IPS-NIHi7 (cell line): ENCODE measurements around the gene CRKL.

Experiments
- DNase-seq: peaks from one replicate; pipeline ENCODE4 v3.0.0; 2012; ENCODE audit warnings: mixed read lengths; ENCODE audit errors: extremely low spot score

The CRKL gene

GRCh38 chr22:20996598-20997535 is 79.7 kb downstream of the CRKL start:
- DNase-seq = no peak

- DNase-seq = no peak
These were observed 80.5 kb downstream of the CRKL start for GRCh38 chr22:20997536-20998257.

DNA sequence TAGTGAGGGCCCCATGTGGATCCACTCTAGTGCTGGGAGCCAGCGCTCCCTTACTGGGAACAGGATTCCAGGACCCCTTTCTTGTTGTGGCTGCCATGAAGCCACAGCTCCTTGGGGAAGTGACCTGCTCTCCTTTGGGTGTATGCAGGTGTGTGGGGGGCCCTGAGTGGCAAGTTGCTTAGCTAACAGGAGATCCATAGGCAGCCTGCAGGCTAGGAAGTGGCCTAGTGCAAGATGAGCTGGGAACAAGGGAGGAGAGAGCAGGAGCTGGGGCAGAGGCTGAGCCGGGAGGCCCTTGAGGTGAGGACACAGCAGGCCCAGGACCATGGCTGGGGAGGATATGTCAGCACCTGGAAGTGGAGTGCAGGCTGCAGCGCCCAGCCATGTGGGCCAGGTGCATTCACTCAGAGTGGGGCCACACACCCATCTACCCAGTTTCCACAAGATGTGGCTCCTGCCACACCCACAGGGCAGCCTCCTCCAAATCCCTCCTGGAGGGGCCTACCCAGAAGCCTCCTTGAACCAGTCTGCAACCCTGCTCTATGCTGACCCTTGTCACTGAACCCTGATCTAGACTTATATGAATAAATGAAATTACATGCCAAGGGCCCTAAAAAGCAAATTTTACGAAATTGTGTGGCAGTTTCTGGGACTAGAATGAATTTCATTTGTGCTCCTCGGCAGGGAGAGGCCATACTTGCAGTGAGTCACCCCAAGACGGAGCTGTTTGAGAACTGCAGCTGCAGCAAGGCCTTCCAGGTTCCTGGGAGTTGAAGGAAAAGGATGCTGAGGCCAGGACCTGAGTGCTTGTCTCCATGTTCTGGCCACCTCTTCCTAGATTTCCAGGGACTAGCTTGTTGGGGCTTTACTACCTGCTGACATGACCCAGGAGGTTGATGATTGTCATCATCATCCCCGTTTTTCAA is 81.5 kb downstream of the CRKL start:
- DNase-seq = no peak

DNA sequence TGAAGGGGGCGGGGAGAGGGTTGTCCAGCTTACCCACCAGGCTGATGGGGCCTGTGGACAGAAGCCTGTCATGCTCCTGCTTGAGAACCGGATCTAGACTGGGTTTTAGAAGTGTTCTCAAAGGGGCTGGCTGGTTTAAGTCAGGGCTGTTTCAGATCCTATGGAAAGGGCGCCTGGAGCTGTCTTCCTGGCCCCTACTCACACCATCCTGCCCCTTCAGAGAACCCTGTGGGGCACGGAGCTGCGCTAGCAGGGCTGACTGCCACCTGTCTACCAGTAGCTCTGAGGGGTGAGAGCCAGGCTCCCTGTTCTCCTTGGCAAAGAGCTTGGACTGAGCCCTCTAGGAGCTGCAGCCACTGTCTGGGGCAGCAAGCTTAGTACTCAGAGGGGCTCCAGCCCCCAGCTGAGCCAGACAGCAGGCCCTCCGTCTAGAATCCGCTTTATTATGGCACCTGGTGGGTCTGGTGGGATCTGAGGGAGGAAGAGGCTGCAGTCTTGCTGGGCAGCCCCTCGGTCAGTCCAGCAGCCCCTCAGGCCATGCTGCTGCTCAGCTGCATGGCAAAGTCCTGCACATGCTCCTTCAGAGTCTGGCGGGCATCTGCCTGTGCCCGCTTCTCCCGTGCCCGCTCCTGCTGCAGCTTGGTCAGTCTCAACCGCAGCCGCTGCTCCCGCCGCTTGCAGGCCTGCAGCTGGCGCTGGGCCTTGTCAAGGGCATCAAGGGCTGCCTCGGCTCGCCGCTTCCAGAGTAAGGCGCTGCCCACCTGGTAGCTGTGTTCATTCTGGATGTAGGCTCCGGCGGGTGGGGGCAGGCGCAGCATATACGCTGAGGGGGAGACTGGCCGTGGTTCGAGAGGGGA is 82.4 kb downstream of the CRKL start:
- no peak for DNase-seq

GRCh38 chr22:21000207-21000986 is 83.2 kb downstream of the CRKL start:
- no peak for DNase-seq

DNA sequence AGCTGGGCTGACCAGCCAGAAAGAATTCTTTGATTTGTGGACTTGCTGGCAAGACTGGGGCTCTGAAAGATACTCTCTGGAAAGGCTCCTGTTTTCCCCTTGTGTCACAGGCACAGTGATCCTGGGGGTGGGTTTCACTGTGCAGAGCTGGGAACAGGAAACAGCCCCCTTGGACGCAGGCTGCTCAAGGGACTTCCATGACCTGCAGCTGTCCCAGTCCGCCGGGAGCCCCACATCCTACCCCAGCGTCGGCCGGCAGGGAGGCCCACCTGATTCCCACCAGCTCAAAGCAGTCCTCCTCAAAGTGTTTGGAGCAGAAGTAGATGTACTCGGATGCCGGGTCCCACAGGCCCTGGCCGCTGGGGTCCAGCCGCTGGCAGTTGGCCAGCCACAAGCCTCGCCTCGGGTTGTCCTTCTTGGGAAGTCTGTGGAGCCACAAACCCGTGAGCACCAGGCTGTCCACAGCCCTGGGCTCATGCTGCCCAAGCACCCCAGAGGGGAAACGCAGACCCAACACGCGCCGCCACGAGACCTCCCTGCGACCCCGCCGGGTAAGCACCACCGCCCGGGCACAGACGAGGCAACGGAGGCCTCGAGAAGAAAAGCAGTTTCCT is 83.9 kb downstream of the CRKL start:
- no peak for DNase-seq

DNA sequence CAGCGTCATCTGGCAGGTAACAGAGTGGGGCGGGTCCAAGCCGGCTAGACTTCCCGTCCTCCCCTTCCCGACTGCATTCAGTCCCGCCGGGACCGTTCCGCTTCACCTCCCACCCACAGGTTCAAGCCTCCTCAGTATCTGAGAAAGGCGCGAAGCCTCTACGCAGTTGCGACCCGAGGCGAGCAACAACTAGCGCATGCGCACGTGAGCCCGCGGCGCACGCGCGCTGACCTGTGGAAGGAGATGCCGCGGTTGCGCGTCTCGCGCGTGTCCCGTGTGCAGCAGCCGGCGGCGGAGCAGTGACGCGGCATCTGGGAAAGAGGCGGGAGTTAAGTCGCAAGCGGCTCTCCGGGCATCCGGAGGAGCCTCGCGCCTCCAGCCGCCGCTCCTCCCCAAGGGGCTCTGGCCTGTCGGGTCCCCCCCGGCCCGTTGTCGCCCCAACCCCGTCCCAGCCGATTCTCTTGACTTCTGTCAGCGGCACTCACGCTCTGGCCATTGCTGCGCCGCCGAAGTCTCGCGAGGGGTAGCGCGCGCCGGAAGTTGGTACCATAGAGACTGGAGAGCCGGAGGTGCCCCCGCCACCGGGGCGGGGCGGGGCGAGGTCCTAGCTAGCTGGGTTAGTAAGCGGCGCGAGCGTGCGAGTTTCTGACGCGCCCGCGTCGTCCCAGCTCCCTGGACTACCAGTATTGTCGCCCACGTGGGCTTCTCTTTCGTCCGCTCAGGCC is 84.6 kb downstream of the CRKL start, which contains the start of gene THAP7:
THAP7 (minus strand) TSS at position 518 of the 725 bp plus-strand sequence; CDS start at position 311, 207 bp downstream.
- DNase-seq = peak; percentile 94
